ENCODE measurements around the gene MYO16. TPM values are rescaled to one million over a fixed set of nuclear protein-coding genes. Genes with fewer than 3 reads are reported as not detected.

MYO16 gene
- total and polyA plus RNA-seq, 2 of the 4 experiments (the other 2 are of a cell fraction), result under 0.01 to 0.03 TPM

GRCh38 chr13:109192306-109192705 is 562.9 kb downstream of the MYO16 start:
- no peak for TF ChIP-seq RAD21 (IDR thresholded peaks at IDR 0.05; ENCODE audit: low read length)
- TF ChIP-seq ELK1 (IDR thresholded peaks at IDR 0.05; ENCODE audit: borderline replicate concordance, low read depth, low read length), result no peak
- no peak for TF ChIP-seq RFX5 (IDR thresholded peaks at IDR 0.05; ENCODE audit: low read depth, low read length)
- TF ChIP-seq SMC3 (IDR thresholded peaks at IDR 0.05; ENCODE audit: low read depth, low read length), result no peak
- TF ChIP-seq RCOR1 (IDR thresholded peaks at IDR 0.05; ENCODE audit: insufficient replicate concordance, low read length), result no peak
- TF ChIP-seq CTCF (conservative IDR thresholded peaks at IDR 0.05; ENCODE audit: low read depth, low read length), result no peak
- TF ChIP-seq MAZ (IDR thresholded peaks at IDR 0.05; ENCODE audit: borderline replicate concordance, low read depth, low read length), result no peak
- no peak for TF ChIP-seq CEBPB (IDR thresholded peaks at IDR 0.05; ENCODE audit: low read depth, low read length)
- TF ChIP-seq BHLHE40 (IDR thresholded peaks at IDR 0.05; ENCODE audit: low read depth, low read length), result no peak
- TF ChIP-seq CHD1 (IDR thresholded peaks at IDR 0.05; ENCODE audit: low read depth, low read length), result no peak
- no peaks in the 10 kb centered on the region for H3K27me3 ChIP-seq (ENCODE audit: control insufficient read depth, insufficient read depth, low read length)
- H3K36me3 ChIP-seq (ENCODE audit: control insufficient read depth, insufficient read depth, low read length), result no peaks in the 10 kb centered on the region
- no peak overlapping the region for H2BK20ac ChIP-seq (ENCODE audit: low read depth, low read length)
- no peak overlapping the region for H4K8ac ChIP-seq (ENCODE audit: low read depth in 2 of 2, low read length in 2 of 2)
- no peak overlapping the region for H2BK5ac ChIP-seq (ENCODE audit: low read depth, low read length, poor library complexity, severe bottlenecking)
- H2AK9ac ChIP-seq (replicated peaks; ENCODE audit: low read depth, low read length, poor library complexity), result no peak overlapping the region
- H4K20me1 ChIP-seq (ENCODE audit: insufficient read depth, low read length), result no peaks in the 10 kb centered on the region
- H3K4me3 ChIP-seq (ENCODE audit: insufficient read depth, low read depth, low read length), result no peak overlapping the region
- H2AFZ ChIP-seq (replicated peaks; ENCODE audit: low read length, poor library complexity), result no peak overlapping the region
- H2BK120ac ChIP-seq (ENCODE audit: low read depth, low read length), result no peak overlapping the region
- H3K27ac ChIP-seq (ENCODE audit: insufficient read depth, low read length), result no peak overlapping the region
- in situ Hi-C loops (cut with MboI; ENCODE audit: low sequenced_read_pairs) (no loop called here), dilution Hi-C loops (cut with HindIII; ENCODE audit: low sequenced_read_pairs, unreplicated experiment) (no loop called here), intact Hi-C loops (cut with micrococcal nuclease) (no loop called here)
- no peak overlapping the region for H3K14ac ChIP-seq (replicated peaks; ENCODE audit: low read depth, low read length)
- H2BK15ac ChIP-seq (ENCODE audit: low read depth, low read length), result no peak overlapping the region
- no peaks in the 10 kb centered on the region for H3K9me3 ChIP-seq (ENCODE audit: control insufficient read depth, insufficient read depth, low read length)
- no peak overlapping the region for H2AK5ac ChIP-seq (ENCODE audit: low read depth, low read length)
- H3K4me1 ChIP-seq (ENCODE audit: control insufficient read depth, insufficient read depth, low read length), result no peaks in the 10 kb centered on the region
- no peak overlapping the region for H3K9ac ChIP-seq (ENCODE audit: low read depth, low read length)
- H4K91ac ChIP-seq (ENCODE audit: insufficient read depth, low read depth, low read length), result no peak overlapping the region
- no peak for DNase-seq
- H3K56ac ChIP-seq (ENCODE audit: extremely low read depth, insufficient read depth, low read length), result no peak overlapping the region
- H3K4me2 ChIP-seq (ENCODE audit: low read depth, low read length), result no peak overlapping the region
- H3K9me1 ChIP-seq (ENCODE audit: insufficient read depth, low read length), result no peaks in the 10 kb centered on the region
- no peak overlapping the region for H3K4ac ChIP-seq (ENCODE audit: low read depth, low read length)
- no peak for ATAC-seq (ENCODE audit: low read depth)
- no peaks in the 10 kb centered on the region for H3K79me1 ChIP-seq (ENCODE audit: low read depth in 1 of 2, low read length in 2 of 2)
- H3K23ac ChIP-seq (ENCODE audit: low read depth, low read length), result no peak overlapping the region
- ChIA-PET POLR2A (ENCODE audit: unreplicated experiment) (no interaction called here), CTCF (no interaction called here)
- BruUV-seq (replicated peaks), result no TSS peak
- H3K18ac ChIP-seq (ENCODE audit: low read depth, low read length), result no peak overlapping the region
- H4K5ac ChIP-seq (ENCODE audit: low read depth, low read length), result no peak overlapping the region
